Breast epithelium (tissue), 4 donors: ENCODE results near the gene RBM12. TPM values are rescaled to one million over a fixed set of nuclear protein-coding genes. Genes with fewer than 3 reads are reported as not detected.
A peak's percentile ranks its signal among the peaks of the same experiment; 100 is the strongest.

Experiments
- DNase-seq, 2 donors: peaks; one replicate each; pipeline ENCODE4 v3.0.0-alpha.2; 2019; ENCODE audit warnings: low spot score in 2 of 2
- H3K27ac ChIP-seq, 2 donors: fragments of 200-600 bp; sonication (generic) in 1 of 2; one replicate each; pipeline ENCODE4 v1.5.1; 2016 to 2019; ENCODE audit warnings: mild to moderate bottlenecking in 1 of 2
- H3K27me3 ChIP-seq, 2 donors: fragments of 200-600 bp; sonication (generic) in 1 of 2; one replicate each; pipeline versions ENCODE4 v1.5.1 to v1.6.0; 2017 to 2019; ENCODE audit warnings: control low read depth in 1 of 2, mild to moderate bottlenecking in 1 of 2
- H3K36me3 ChIP-seq: fragments of 200-600 bp; one replicate; pipeline ENCODE4 v1.5.1; 2019
- H3K4me1 ChIP-seq, 2 donors: fragments of 200-600 bp; sonication (generic); one replicate each; pipeline ENCODE4 v1.5.1; 2016 to 2019; ENCODE audit warnings: control low read depth in 1 of 2
- H3K4me3 ChIP-seq, 3 donors: fragments of 200-600 bp; sonication (generic); 1 replicate in 2 of 3; 2 replicates in 1 of 3; pipeline ENCODE4 v1.5.1; 2016 to 2019; ENCODE audit warnings: mild to moderate bottlenecking in 3 of 3, moderate library complexity in 2 of 3
- H3K9me3 ChIP-seq, 2 donors: fragments of 200-600 bp; sonication (generic) in 1 of 2; one replicate each; pipeline ENCODE4 v1.5.1; 2016 to 2019; ENCODE audit warnings: control low read depth in 1 of 2
- CTCF ChIP-seq, 3 donors: fragments of 450-650 bp; IDR thresholded peaks; one replicate each; pipeline ENCODE4 v1.5.1; 2016 to 2017; ENCODE audit warnings: antibody characterized with exemption in 3 of 3, mild to moderate bottlenecking in 3 of 3, moderate library complexity in 3 of 3
- POLR2A ChIP-seq: fragments of 450-650 bp; IDR thresholded peaks from one replicate; pipeline ENCODE4 v1.6.1; 2016; ENCODE audit warnings: antibody characterized with exemption, mild to moderate bottlenecking, moderate library complexity
- POLR2AphosphoS5 ChIP-seq, 3 donors: sonication (generic); formaldehyde crosslinking; IDR thresholded peaks; one replicate each; pipeline ENCODE4 v1.6.1; 2017; ENCODE audit warnings: antibody characterized with exemption in 3 of 3
- intact Hi-C: fragments of 100-400 bp; cut with DNase I; formaldehyde crosslinking; loops from one replicate; pipeline ENCODE4 v1.15.1; 2023; ENCODE audit warnings: low total_unique reads
- total RNA-seq, 3 donors: library from RNA; depleted of rRNA; stranded (reverse); fragments of >200 nt; gene quantifications; one replicate each; pipeline ENCODE4 v1.1.0, GENCODE V29; 2016

RBM12 gene
- total RNA-seq, 3 donors from 2014 or later, result 22.7 to 40.1 (median 34.4) TPM

- no peak for DNase-seq
- H3K27me3 ChIP-seq, result no peaks in the 10 kb centered on the region
- no peak overlapping the region for H3K27ac ChIP-seq
- H3K4me1 ChIP-seq, result peaks cover 7 to 8% of the 10 kb centered on the region in 2 donors
- TF ChIP-seq POLR2A (no peak), POLR2AphosphoS5 (IDR thresholded peaks at IDR 0.05) (no peak), CTCF (IDR thresholded peaks at IDR 0.05) (no peak)
- intact Hi-C loops, result no loop called here
- no peak overlapping the region for H3K4me3 ChIP-seq
- H3K9me3 ChIP-seq, result no peaks in the 10 kb centered on the region
- peaks cover 6% of the 10 kb centered on the region for H3K36me3 ChIP-seq
Measured at GRCh38 chr20:35620818-35621559, 43.7 kb downstream of the RBM12 start.

DNA sequence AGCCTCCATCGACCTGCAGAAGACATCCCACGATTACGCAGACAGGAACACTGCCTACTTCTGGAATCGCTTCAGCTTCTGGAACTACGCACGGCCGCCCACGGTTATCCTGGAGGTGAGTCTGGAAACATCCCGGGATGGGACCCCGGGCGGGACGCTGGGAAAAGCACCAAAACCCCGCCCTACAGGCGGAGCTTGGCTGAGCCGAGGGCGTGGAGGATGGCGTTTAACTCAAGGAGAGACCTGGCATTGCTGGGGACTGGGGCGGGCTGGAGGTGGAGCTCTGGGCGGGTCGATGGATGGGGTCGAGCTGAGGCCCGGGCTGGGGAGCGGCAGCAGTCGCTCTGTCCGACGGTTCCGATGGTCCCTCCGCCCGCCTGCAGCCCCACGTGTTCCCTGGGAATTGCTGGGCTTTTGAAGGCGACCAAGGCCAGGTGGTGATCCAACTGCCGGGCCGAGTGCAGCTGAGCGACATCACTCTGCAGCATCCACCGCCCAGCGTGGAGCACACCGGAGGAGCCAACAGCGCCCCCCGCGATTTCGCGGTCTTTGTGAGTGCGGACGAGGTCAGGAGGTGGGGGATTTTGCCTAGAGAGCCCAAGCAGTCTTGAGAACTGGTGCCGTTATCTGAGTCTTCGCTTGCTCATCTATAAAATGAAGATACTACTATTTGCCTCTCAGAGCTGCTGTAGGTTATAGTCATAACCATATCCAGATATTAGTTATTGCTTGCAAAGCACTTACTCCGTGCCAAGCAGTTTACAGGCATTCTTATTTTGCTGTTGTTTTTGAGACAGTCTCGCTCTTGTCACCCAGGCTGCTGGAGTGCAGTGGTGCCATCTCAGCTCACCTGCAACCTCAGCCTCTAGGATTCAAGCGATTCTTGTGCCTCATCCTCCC is 45.3 kb downstream of the RBM12 start:
- H3K27ac ChIP-seq, result peak overlapping the region; percentile 26 to 90
- TF ChIP-seq POLR2AphosphoS5 (IDR thresholded peaks at IDR 0.05), result no peak
- no peak for TF ChIP-seq POLR2A
- peak in 1 of 3 donors; percentile 11 for TF ChIP-seq CTCF (IDR thresholded peaks at IDR 0.05)
- intact Hi-C loops, result loop anchor here (1.0 kb wide), 1 partner anchor 37 kb away; no protein-coding TSS in a partner anchor
- H3K4me3 ChIP-seq, result peak overlapping the region; percentile 27 to 69 (median 54)
- H3K36me3 ChIP-seq, result no peaks in the 10 kb centered on the region
- H3K4me1 ChIP-seq, result peaks cover 7 to 8% of the 10 kb centered on the region in 2 donors
- DNase-seq, result peak; percentile 64 to 71
- no peaks in the 10 kb centered on the region for H3K27me3 ChIP-seq
- H3K9me3 ChIP-seq, result no peaks in the 10 kb centered on the region

DNA sequence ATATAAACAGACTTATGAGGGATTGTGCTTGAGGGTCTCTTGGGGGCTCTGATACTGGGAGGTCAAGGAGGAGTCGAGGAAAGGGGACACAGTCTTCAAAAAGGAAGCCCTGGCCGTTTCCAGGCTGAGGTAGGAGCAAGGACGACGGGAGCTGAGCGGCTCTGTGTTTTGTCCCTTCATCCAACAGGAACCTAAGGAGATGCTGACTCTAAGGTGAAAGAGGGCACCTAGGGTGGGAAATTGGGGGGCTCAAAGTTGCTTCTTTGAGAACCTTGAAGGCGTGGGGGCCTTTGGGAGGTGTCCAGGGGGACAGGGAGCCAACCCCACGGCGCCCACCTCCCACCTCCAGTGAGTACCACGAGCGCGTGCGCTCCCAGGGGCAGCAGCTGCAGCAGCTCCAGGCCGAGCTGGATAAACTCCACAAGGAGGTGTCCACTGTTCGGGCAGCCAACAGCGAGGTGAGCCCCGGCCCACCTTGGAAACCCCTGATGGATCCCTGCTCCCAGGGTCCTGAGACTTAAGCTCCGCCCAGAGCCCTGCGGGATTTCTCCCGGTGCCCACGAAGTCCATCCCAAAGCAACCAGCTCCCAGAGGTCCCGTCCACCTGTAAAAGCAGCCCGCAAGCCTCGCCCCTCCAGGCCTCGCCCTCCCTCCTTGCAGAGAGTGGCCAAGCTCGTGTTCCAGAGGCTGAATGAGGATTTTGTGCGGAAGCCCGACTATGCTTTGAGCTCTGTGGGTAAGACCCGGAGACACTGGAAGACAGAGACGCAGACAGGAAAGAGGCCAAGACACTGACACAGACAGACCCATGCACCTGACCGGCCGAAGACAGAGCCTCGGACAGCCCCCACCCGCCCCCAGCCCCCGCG is 46.2 kb downstream of the RBM12 start:
- TF ChIP-seq POLR2AphosphoS5 (IDR thresholded peaks at IDR 0.05), result no peak
- TF ChIP-seq CTCF (IDR thresholded peaks at IDR 0.05), result no peak
- no peak for TF ChIP-seq POLR2A
- peak overlapping the region; percentile 27 to 69 (median 54) for H3K4me3 ChIP-seq
- H3K27me3 ChIP-seq, result no peaks in the 10 kb centered on the region
- peaks cover 7 to 8% of the 10 kb centered on the region in 2 donors for H3K4me1 ChIP-seq
- no peak for DNase-seq
- H3K36me3 ChIP-seq, result no peaks in the 10 kb centered on the region
- peak overlapping the region; percentile 26 to 90 for H3K27ac ChIP-seq
- no peaks in the 10 kb centered on the region for H3K9me3 ChIP-seq
- intact Hi-C loops, result loop anchor here (1.0 kb wide), 1 partner anchor 36 kb away; no protein-coding TSS in a partner anchor

DNA sequence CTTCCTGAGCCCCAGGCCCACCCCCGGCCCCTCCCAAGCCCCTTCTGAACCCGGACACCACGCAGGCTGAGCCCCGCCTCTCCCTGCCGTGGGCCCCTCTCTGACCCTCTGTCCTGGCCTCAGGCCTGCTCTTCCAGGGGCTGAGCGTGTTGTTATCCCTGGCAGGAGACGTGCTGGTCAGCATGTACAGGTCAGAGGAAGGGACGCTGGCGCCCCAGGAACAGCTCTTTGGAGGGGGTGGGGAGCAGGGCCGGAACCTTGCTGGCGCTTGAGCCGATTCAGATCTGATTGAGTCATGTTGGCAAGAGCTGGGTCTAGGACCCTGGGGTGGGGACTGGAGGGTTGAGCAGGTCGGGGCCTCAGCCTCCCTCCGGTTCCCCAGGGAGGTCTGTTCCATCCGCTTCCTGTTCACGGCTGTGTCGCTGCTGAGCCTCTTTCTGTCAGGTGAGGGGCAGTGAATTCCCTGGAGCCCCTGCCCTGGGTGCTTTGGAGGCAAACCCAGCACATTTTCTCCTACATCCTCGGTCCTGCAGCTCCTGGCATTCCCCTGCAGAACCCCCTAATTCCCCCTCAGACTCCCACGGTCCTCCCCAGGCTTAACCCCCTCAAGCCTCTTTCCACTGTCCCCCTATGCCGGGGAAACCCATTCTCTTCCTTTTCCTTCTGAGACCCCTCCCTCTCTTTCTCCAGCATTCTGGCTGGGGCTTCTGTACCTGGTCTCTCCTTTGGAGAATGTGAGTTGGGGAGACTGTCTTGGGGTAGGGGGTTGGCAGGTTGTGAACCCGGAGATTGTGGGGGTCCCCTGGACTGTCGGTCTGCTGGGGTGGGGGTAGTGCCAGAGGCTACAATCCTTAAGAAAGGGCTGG is 47.1 kb downstream of the RBM12 start:
- H3K27ac ChIP-seq, result peak overlapping the region; percentile 70 to 90
- peak overlapping the region; percentile 41 to 69 (median 54) for H3K4me3 ChIP-seq
- peak in 1 of 2 donors; percentile 39 for DNase-seq
- intact Hi-C loops, result no loop called here
- no peaks in the 10 kb centered on the region for H3K27me3 ChIP-seq
- TF ChIP-seq POLR2A (no peak), CTCF (IDR thresholded peaks at IDR 0.05) (peak; percentile 25 to 42 (median 32))
- H3K36me3 ChIP-seq, result no peaks in the 10 kb centered on the region
- peaks cover 7 to 8% of the 10 kb centered on the region in 2 donors for H3K4me1 ChIP-seq
- H3K9me3 ChIP-seq, result no peaks in the 10 kb centered on the region
